HEK293 (cell line): Measurements from ENCODE around the gene MYH8.

Experiments
- CTCF ChIA-PET: fragments of 350-600 bp; formaldehyde crosslinking; extraction: SDS; loops from one replicate; lab custom pipeline; 2021; ENCODE audit warnings: antibody characterized with exemption; lab: Yijun Ruan, JAX
- POLR2A ChIA-PET: fragments of 300-600 bp; formaldehyde crosslinking; extraction: SDS; loops from one replicate; lab custom pipeline; 2020; ENCODE audit warnings: antibody characterized with exemption, inconsistent platforms; lab: Yijun Ruan, JAX
- H3K27ac ChIP-seq: fragments of 200-500 bp; sonication (Bioruptor generic); 2 replicates; pipeline ENCODE4 v1.5.1; 2014; ENCODE audit warnings: low read depth, low read length, control low read depth, inconsistent platforms; ENCODE audit errors: extremely low read depth
- H3K36me3 ChIP-seq, 2 experiments: fragments of 200-500 bp in 1 of 2; sonication (Bioruptor generic) in 1 of 2; 1 replicate in 1 of 2; 2 replicates in 1 of 2; pipeline ENCODE4 v1.5.1; 2014 to 2017; ENCODE audit warnings: inconsistent platforms in 2 of 2, low read length in 2 of 2; ENCODE audit not compliant: control insufficient read depth in 2 of 2, insufficient read depth in 1 of 2
- H3K4me1 ChIP-seq: fragments of 200-500 bp; sonication (Bioruptor generic); 2 replicates; pipeline ENCODE4 v1.5.1; 2014; ENCODE audit warnings: mild to moderate bottlenecking, low read length, inconsistent platforms; ENCODE audit not compliant: control insufficient read depth, insufficient read depth
- H3K4me3 ChIP-seq: 2 replicates; pipeline ENCODE4 v1.5.1; 2011; ENCODE audit warnings: low read depth, mild to moderate bottlenecking, control low read depth, low read length, moderate library complexity
- H3K9me3 ChIP-seq: fragments of 200-500 bp; sonication (Bioruptor generic); 2 replicates; pipeline ENCODE4 v1.5.1; 2014; ENCODE audit warnings: low read depth, low read length, inconsistent platforms; ENCODE audit not compliant: control insufficient read depth, insufficient read depth
- PRDM1 ChIP-seq: fragments of 450-650 bp; formaldehyde crosslinking; IDR thresholded peaks from 2 replicates; pipeline ENCODE4; 2016; ENCODE audit warnings: missing biosample characterization, missing genetic modification characterization
- PRDM2 ChIP-seq: fragments of 450-650 bp; formaldehyde crosslinking; IDR thresholded peaks from 2 replicates; pipeline ENCODE4 v1.5.1; 2016; ENCODE audit warnings: missing biosample characterization, missing genetic modification characterization, borderline replicate concordance
- WT1 ChIP-seq: fragments of 450-650 bp; formaldehyde crosslinking; IDR thresholded peaks from 2 replicates; pipeline ENCODE4 v1.5.1; 2016; ENCODE audit warnings: missing biosample characterization, missing genetic modification characterization
- YY2 ChIP-seq: fragments of 450-650 bp; formaldehyde crosslinking; IDR thresholded peaks from 2 replicates; pipeline ENCODE4 v1.5.1; 2016; ENCODE audit warnings: missing biosample characterization, missing genetic modification characterization
- ZBTB20 ChIP-seq: fragments of 450-650 bp; formaldehyde crosslinking; IDR thresholded peaks from 2 replicates; pipeline ENCODE4 v1.5.1; 2016; ENCODE audit warnings: missing biosample characterization, missing genetic modification characterization
- ZFP37 ChIP-seq: fragments of 450-650 bp; formaldehyde crosslinking; IDR thresholded peaks from 2 replicates; pipeline ENCODE4 v1.5.1; 2016; ENCODE audit warnings: missing biosample characterization, missing genetic modification characterization
- ZNF133 ChIP-seq: fragments of 450-650 bp; formaldehyde crosslinking; IDR thresholded peaks from 2 replicates; pipeline ENCODE4 v1.5.1; 2016; ENCODE audit warnings: missing biosample characterization, missing genetic modification characterization
- ZNF202 ChIP-seq: fragments of 450-650 bp; formaldehyde crosslinking; IDR thresholded peaks from 2 replicates; pipeline ENCODE4 v1.5.1; 2016; ENCODE audit warnings: missing biosample characterization, missing genetic modification characterization, borderline replicate concordance
- ZNF214 ChIP-seq: fragments of 450-650 bp; formaldehyde crosslinking; IDR thresholded peaks from 2 replicates; pipeline ENCODE4 v1.5.1; 2017; ENCODE audit warnings: missing biosample characterization, mild to moderate bottlenecking, missing genetic modification characterization, borderline replicate concordance
- ZNF366 ChIP-seq: fragments of 450-650 bp; formaldehyde crosslinking; conservative IDR thresholded peaks from 2 replicates; pipeline ENCODE4 v1.5.1; 2016; ENCODE audit warnings: missing biosample characterization, missing genetic modification characterization
- ZNF391 ChIP-seq: fragments of 450-650 bp; formaldehyde crosslinking; IDR thresholded peaks from 2 replicates; pipeline ENCODE4 v1.5.1; 2016; ENCODE audit warnings: low read depth, missing biosample characterization, missing genetic modification characterization, borderline replicate concordance
- ZNF433 ChIP-seq: fragments of 450-650 bp; formaldehyde crosslinking; IDR thresholded peaks from 2 replicates; pipeline ENCODE4 v1.5.1; 2016; ENCODE audit warnings: missing biosample characterization, missing genetic modification characterization, low read depth
- ZNF768 ChIP-seq: fragments of 450-650 bp; formaldehyde crosslinking; IDR thresholded peaks from 2 replicates; pipeline ENCODE4 v1.5.1; 2018; ENCODE audit warnings: missing biosample characterization, mild to moderate bottlenecking, missing genetic modification characterization
- ZNF830 ChIP-seq: fragments of 450-650 bp; IDR thresholded peaks from 2 replicates; pipeline ENCODE4 v1.5.0; 2018; ENCODE audit warnings: missing biosample characterization, missing genetic modification characterization, low read depth, mild to moderate bottlenecking, moderate library complexity
- ZXDB ChIP-seq: fragments of 450-650 bp; formaldehyde crosslinking; IDR thresholded peaks from 2 replicates; pipeline ENCODE4 v1.5.1; 2016; ENCODE audit warnings: missing biosample characterization, missing genetic modification characterization
- TF ChIP-seq, protein P1 (sequence below): fragments of 450-650 bp; formaldehyde crosslinking; IDR thresholded peaks from 2 replicates; pipeline ENCODE4 v1.5.1; 2016; ENCODE audit warnings: missing biosample characterization, missing genetic modification characterization
- TF ChIP-seq, protein P2 (sequence below): sonication (generic); formaldehyde crosslinking; IDR thresholded peaks from 2 replicates; pipeline ENCODE4 v1.8.1; 2022; ENCODE audit warnings: mild to moderate bottlenecking, moderate library complexity, missing genetic modification reagents
- TF ChIP-seq, protein P3 (sequence below): IDR thresholded peaks from 2 replicates; pipeline ENCODE4 v1.6.1; 2011; ENCODE audit warnings: mild to moderate bottlenecking, low read depth, low read length, borderline replicate concordance
- TF ChIP-seq, protein P4 (sequence below): fragments of 450-650 bp; formaldehyde crosslinking; IDR thresholded peaks from 2 replicates; pipeline ENCODE4 v1.5.1; 2016; ENCODE audit warnings: missing biosample characterization, missing genetic modification characterization

Gene MYH8

GRCh38 chr17:10417431-10417830 lies 4.3 kb downstream of the MYH8 start (continued):
- TF ChIP-seq PRDM2 (tag by site-specific recombination) (no peak), PRDM1 (no peak), ZNF133 (tag by site-specific recombination) (no peak)
- TF ChIP-seq, all 188 proteins: peak for 0

DNA sequence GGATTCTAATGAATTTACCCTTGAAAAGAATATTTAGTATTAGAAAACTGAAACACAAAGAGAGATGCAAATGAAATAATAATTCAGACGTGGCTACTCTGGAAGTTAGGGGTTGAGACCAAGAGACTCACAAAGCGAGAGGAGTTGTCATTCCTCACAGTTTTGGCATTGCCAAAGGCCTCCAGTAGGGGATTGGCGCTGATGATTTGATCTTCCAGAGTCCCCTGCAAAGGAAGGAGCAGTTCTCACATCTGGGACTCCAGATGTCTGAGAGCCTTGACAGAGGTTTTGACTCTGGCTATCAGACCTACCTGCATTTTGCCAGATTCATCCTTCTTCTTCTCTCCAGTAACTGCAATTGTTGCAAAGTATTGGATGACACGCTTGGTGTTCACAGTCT lies 6.6 kb downstream of the MYH8 start:
- POLR2A ChIA-PET, result no interaction called here
- Histone ChIP-seq H3K27ac (no peak overlapping the region), H3K9me3 (no peaks in the 10 kb centered on the region), H3K4me1 (no peaks in the 10 kb centered on the region), H3K4me3 (no peak overlapping the region), H3K36me3 (no peaks in the 10 kb centered on the region)
- CTCF ChIA-PET, result no interaction called here
- no peak for TF ChIP-seq ZNF214 (tag by site-specific recombination)
- TF ChIP-seq ZNF202 (tag by site-specific recombination), result no peak
- TF ChIP-seq ZNF366, result no peak
- TF ChIP-seq ZXDB (tag by site-specific recombination), result no peak
- no peak for TF ChIP-seq YY2 (tag by site-specific recombination)
- TF ChIP-seq ZNF768 (tag by site-specific recombination), result no peak
- TF ChIP-seq, protein P1, sequence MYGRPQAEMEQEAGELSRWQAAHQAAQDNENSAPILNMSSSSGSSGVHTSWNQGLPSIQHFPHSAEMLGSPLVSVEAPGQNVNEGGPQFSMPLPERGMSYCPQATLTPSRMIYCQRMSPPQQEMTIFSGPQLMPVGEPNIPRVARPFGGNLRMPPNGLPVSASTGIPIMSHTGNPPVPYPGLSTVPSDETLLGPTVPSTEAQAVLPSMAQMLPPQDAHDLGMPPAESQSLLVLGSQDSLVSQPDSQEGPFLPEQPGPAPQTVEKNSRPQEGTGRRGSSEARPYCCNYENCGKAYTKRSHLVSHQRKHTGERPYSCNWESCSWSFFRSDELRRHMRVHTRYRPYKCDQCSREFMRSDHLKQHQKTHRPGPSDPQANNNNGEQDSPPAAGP, result no peak
- TF ChIP-seq, protein P2, sequence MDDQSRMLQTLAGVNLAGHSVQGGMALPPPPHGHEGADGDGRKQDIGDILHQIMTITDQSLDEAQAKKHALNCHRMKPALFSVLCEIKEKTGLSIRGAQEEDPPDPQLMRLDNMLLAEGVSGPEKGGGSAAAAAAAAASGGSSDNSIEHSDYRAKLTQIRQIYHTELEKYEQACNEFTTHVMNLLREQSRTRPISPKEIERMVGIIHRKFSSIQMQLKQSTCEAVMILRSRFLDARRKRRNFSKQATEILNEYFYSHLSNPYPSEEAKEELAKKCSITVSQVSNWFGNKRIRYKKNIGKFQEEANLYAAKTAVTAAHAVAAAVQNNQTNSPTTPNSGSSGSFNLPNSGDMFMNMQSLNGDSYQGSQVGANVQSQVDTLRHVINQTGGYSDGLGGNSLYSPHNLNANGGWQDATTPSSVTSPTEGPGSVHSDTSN (CRISPR knock-in tag), result no peak
- TF ChIP-seq ZBTB20 (tag by site-specific recombination), result no peak
- no peak for TF ChIP-seq ZNF391
- TF ChIP-seq ZNF830 (tag by site-specific recombination), result no peak

GRCh38 chr17:10403589-10403988 lies 18.2 kb downstream of the MYH8 start:
- POLR2A ChIA-PET, result no interaction called here
- Histone ChIP-seq H3K27ac (no peak overlapping the region), H3K9me3 (no peaks in the 10 kb centered on the region), H3K4me3 (no peak overlapping the region), H3K4me1 (no peaks in the 10 kb centered on the region), H3K36me3 (no peaks in the 10 kb centered on the region)
- CTCF ChIA-PET, result interaction anchor here (0.6 to 1.0 kb wide), 3 partner anchors 211 to 356 kb away, joined by 3 read pairs; no protein-coding TSS in a partner anchor
- no peak for TF ChIP-seq WT1 (tag by site-specific recombination)
- no peak for TF ChIP-seq ZFP37 (tag by site-specific recombination)
- no peak for TF ChIP-seq ZNF433 (tag by site-specific recombination)
- TF ChIP-seq, protein P3, sequence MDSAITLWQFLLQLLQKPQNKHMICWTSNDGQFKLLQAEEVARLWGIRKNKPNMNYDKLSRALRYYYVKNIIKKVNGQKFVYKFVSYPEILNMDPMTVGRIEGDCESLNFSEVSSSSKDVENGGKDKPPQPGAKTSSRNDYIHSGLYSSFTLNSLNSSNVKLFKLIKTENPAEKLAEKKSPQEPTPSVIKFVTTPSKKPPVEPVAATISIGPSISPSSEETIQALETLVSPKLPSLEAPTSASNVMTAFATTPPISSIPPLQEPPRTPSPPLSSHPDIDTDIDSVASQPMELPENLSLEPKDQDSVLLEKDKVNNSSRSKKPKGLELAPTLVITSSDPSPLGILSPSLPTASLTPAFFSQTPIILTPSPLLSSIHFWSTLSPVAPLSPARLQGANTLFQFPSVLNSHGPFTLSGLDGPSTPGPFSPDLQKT, result no peak
- TF ChIP-seq, protein P4, sequence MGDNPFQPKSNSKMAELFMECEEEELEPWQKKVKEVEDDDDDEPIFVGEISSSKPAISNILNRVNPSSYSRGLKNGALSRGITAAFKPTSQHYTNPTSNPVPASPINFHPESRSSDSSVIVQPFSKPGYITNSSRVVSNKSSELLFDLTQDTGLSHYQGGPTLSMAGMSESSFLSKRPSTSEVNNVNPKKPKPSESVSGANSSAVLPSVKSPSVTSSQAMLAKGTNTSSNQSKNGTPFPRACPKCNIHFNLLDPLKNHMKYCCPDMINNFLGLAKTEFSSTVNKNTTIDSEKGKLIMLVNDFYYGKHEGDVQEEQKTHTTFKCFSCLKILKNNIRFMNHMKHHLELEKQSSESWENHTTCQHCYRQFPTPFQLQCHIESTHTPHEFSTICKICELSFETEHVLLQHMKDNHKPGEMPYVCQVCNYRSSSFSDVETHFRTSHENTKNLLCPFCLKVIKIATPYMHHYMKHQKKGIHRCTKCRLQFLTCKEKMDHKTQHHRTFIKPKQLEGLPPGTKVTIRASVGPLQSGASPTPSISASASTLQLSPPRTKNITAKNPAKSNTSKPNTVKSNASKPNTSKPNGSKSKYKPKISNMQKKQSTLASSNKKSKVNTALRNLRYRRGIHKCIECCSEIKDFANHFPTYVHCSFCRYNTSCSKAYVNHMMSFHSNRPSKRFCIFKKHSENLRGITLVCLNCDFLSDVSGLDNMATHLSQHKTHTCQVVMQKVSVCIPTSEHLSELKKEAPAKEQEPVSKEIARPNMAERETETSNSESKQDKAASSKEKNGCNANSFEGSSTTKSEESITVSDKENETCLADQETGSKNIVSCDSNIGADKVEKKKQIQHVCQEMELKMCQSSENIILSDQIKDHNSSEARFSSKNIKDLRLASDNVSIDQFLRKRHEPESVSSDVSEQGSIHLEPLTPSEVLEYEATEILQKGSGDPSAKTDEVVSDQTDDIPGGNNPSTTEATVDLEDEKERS (tag by site-specific recombination), result no peak
